HCT116 (cell line): ENCODE results near the gene RGS11. TPM values are rescaled to one million over a fixed set of nuclear protein-coding genes. Genes with fewer than 3 reads are reported as not detected.

Experiments used
- ATAC-seq: fragments of 200-7000 bp; cut with Tn5 transposase; 2 replicates; pipeline ENCODE4 v1.9.1; 2020; ENCODE audit warnings: mild to moderate bottlenecking, moderate library complexity
- BruUV-seq: library from RNA; stranded (reverse); fragments of 400-500 nt; replicated peaks from 2 replicates; lab custom pipeline; 2021; lab: Mats Ljungman, UMichigan
- CTCF ChIA-PET: fragments of 300-600 bp; sonication (Branson Sonifier 250); formaldehyde crosslinking; loops from one replicate; lab custom pipeline; 2021; ENCODE audit warnings: antibody characterized with exemption; lab: Charles Lee
- POLR2A ChIA-PET: fragments of 300-600, 350-600 bp; sonication (Branson Sonifier 250); formaldehyde crosslinking; loops from one replicate; lab custom pipeline; 2021; ENCODE audit warnings: antibody characterized with exemption; lab: Charles Lee
- RAD21 ChIA-PET, 2 experiments: fragments of 300-600 bp; sonication (Branson Sonifier 250); formaldehyde crosslinking; loops; one replicate each; lab custom pipeline; 2023; ENCODE audit warnings: low total read pairs in 2 of 2; ENCODE audit not compliant: uncharacterized antibody in 2 of 2, unreplicated experiment in 2 of 2, low non-redundant PET in 1 of 2; lab: Charles Lee
- DNase-seq: peaks from one replicate; pipeline ENCODE4 v3.0.0-alpha.2; 2010; ENCODE audit warnings: low read depth, low spot score
- H2AFZ ChIP-seq: fragments of 200-600 bp; shearing (Covaris generic), sonication (generic); 2 replicates; pipeline ENCODE4 v1.6.1; 2017; ENCODE audit warnings: low read depth, mixed run types, mixed read lengths, antibody characterized with exemption, low read length; ENCODE audit not compliant: poor library complexity, severe bottlenecking
- H3K27ac ChIP-seq: 2 replicates; pipeline ENCODE4 v1.5.1; 2012; ENCODE audit warnings: low read depth, low read length
- H3K27me3 ChIP-seq: fragments of 200-600 bp; sonication (generic); 2 replicates; pipeline ENCODE4 v1.6.1; 2016; ENCODE audit warnings: mixed run types, low read length, mixed read lengths; ENCODE audit not compliant: insufficient read depth
- H3K36me3 ChIP-seq, 2 experiments: fragments of 200-500 bp in 1 of 2; fragments of 200-600 bp in 1 of 2; sonication (Bioruptor generic) in 1 of 2; sonication (generic) in 1 of 2; 2 replicates each; pipeline versions ENCODE4 v1.5.1 to v1.6.1; 2014 to 2016; ENCODE audit warnings: low read length in 2 of 2, inconsistent platforms in 1 of 2, mixed read lengths in 1 of 2, mixed run types in 1 of 2; ENCODE audit not compliant: insufficient read depth in 2 of 2, control insufficient read depth in 1 of 2
- H3K4me1 ChIP-seq, 2 experiments: fragments of 200-600 bp in 1 of 2; sonication (generic) in 1 of 2; 2 replicates each; pipeline versions ENCODE4 v1.5.1 to v1.6.1; 2012 to 2017; ENCODE audit warnings: low read length in 2 of 2, inconsistent platforms in 1 of 2, mild to moderate bottlenecking in 1 of 2, mixed read lengths in 1 of 2, mixed run types in 1 of 2, moderate library complexity in 1 of 2; ENCODE audit not compliant: insufficient read depth in 2 of 2, control insufficient read depth in 1 of 2
- H3K4me2 ChIP-seq: fragments of 200-600 bp; sonication (generic); 2 replicates; pipeline ENCODE4 v1.6.1; 2017; ENCODE audit warnings: mixed run types, low read length, mixed read lengths
- H3K4me3 ChIP-seq, 2 experiments: fragments of 200-600 bp in 1 of 2; sonication (generic) in 1 of 2; replicated peaks in 1 of 2; 2 replicates each; pipeline ENCODE4 v1.5.1; 2011 to 2016; ENCODE audit warnings: low read length in 2 of 2, control low read depth in 1 of 2, low read depth in 1 of 2, mild to moderate bottlenecking in 1 of 2, mixed read lengths in 1 of 2, mixed run types in 1 of 2
- H3K79me2 ChIP-seq: fragments of 200-600 bp; sonication (generic); 2 replicates; pipeline ENCODE4 v1.6.1; 2017; ENCODE audit warnings: mild to moderate bottlenecking, mixed run types, low read length, moderate library complexity, mixed read lengths; ENCODE audit not compliant: insufficient read depth
- H3K9ac ChIP-seq: fragments of 200-600 bp; sonication (generic); 2 replicates; pipeline ENCODE4 v1.6.1; 2016; ENCODE audit warnings: low read length, mixed read lengths
- H3K9me2 ChIP-seq: fragments of 200-600 bp; sonication (generic), shearing (Covaris generic); 2 replicates; pipeline ENCODE4 v1.6.1; 2017; ENCODE audit warnings: mixed run types, mild to moderate bottlenecking, moderate library complexity; ENCODE audit not compliant: insufficient read depth
- H3K9me3 ChIP-seq, 2 experiments: fragments of 200-500 bp in 1 of 2; fragments of 200-600 bp in 1 of 2; sonication (Bioruptor generic) in 1 of 2; sonication (generic) in 1 of 2; 2 replicates each; pipeline ENCODE4 v1.6.1; 2014 to 2017; ENCODE audit warnings: low read length in 2 of 2, mixed read lengths in 2 of 2, inconsistent platforms in 1 of 2, low read depth in 1 of 2, mild to moderate bottlenecking in 1 of 2, mixed run types in 1 of 2, moderate library complexity in 1 of 2; ENCODE audit not compliant: control insufficient read depth in 1 of 2, insufficient read depth in 1 of 2
- H4K20me1 ChIP-seq: fragments of 200-600 bp; sonication (generic), shearing (Covaris generic); 2 replicates; pipeline ENCODE4 v1.6.1; 2017; ENCODE audit warnings: mixed run types, mild to moderate bottlenecking, moderate library complexity; ENCODE audit not compliant: insufficient read depth
- ATF3 ChIP-seq: IDR thresholded peaks from 2 replicates; pipeline ENCODE4 v1.6.1; 2012
- CBX3 ChIP-seq: IDR thresholded peaks from 2 replicates; pipeline ENCODE4 v1.6.1; 2012; ENCODE audit warnings: low read depth
- CEBPB ChIP-seq: IDR thresholded peaks from 2 replicates; pipeline ENCODE4 v1.6.1; 2012; ENCODE audit warnings: low read depth
- CTCF ChIP-seq, 3 experiments: fragments of 200-600 bp in 1 of 3; sonication (generic) in 1 of 3; IDR thresholded peaks in 2 of 3; conservative IDR thresholded peaks in 1 of 3; 2 replicates each; pipeline ENCODE4 v1.5.1; 2012 to 2017; ENCODE audit warnings: low read depth in 2 of 3, low read length in 2 of 3, antibody characterized with exemption in 1 of 3, borderline replicate concordance in 1 of 3, control low read depth in 1 of 3, mild to moderate bottlenecking in 1 of 3, mixed read lengths in 1 of 3, mixed run types in 1 of 3, moderate library complexity in 1 of 3; ENCODE audit not compliant: insufficient read depth in 1 of 3
- EGR1 ChIP-seq: IDR thresholded peaks from 2 replicates; pipeline ENCODE4 v1.6.1; 2012; ENCODE audit warnings: low read depth
- EZH2 ChIP-seq: fragments of 200-600 bp; sonication (generic); IDR thresholded peaks from 2 replicates; pipeline ENCODE4 v1.6.1; 2017; ENCODE audit warnings: antibody characterized with exemption, mixed run types
- FOSL1 ChIP-seq: IDR thresholded peaks from 2 replicates; pipeline ENCODE4 v1.6.1; 2012; ENCODE audit warnings: low read depth
- MAX ChIP-seq: IDR thresholded peaks from 2 replicates; pipeline ENCODE4 v1.6.1; 2012
- POLR2A ChIP-seq: IDR thresholded peaks from 2 replicates; pipeline ENCODE4 v1.7.0; 2011; ENCODE audit warnings: borderline replicate concordance; ENCODE audit not compliant: insufficient read depth, insufficient read length; ENCODE audit errors: extremely low read depth
- POLR2AphosphoS5 ChIP-seq: IDR thresholded peaks from 2 replicates; pipeline ENCODE4 v1.6.1; 2011; ENCODE audit warnings: mild to moderate bottlenecking, low read depth, low read length, moderate library complexity
- RAD21 ChIP-seq: IDR thresholded peaks from 2 replicates; pipeline ENCODE4 v1.6.1; 2012; ENCODE audit warnings: low read depth, mild to moderate bottlenecking
- SIN3A ChIP-seq: IDR thresholded peaks from 2 replicates; pipeline ENCODE4 v1.6.1; 2012; ENCODE audit warnings: low read depth
- SP1 ChIP-seq: IDR thresholded peaks from 2 replicates; pipeline ENCODE4 v1.6.1; 2012; ENCODE audit warnings: low read depth
- TCF7L2 ChIP-seq: IDR thresholded peaks from 2 replicates; pipeline ENCODE4 v1.7.0; 2011; ENCODE audit warnings: borderline replicate concordance, inconsistent platforms; ENCODE audit not compliant: insufficient read depth, insufficient read length; ENCODE audit errors: extremely low read depth
- YY1 ChIP-seq: IDR thresholded peaks from 2 replicates; pipeline ENCODE4 v1.6.1; 2011; ENCODE audit warnings: low read length, low read depth, moderate library complexity, mild to moderate bottlenecking; ENCODE audit not compliant: insufficient replicate concordance; ENCODE audit errors: extremely low read depth
- ZFX ChIP-seq: fragments of 450-650 bp; IDR thresholded peaks from 2 replicates; pipeline ENCODE4 v1.6.1; 2017
- intact Hi-C: fragments of 100-400 bp; cut with micrococcal nuclease; formaldehyde crosslinking; loops from 2 replicates; pipeline ENCODE4 v1.10.0; 2022
- total RNA-seq: library from RNA; stranded (reverse); gene quantifications from one replicate; pipeline ENCODE4 v1.2.1, GENCODE V29; 2021; ENCODE audit not compliant: unreplicated experiment
- TF ChIP-seq, protein P1 (sequence below): IDR thresholded peaks from 2 replicates; pipeline ENCODE4 v1.6.1; 2012; ENCODE audit warnings: low read depth

RGS11 gene
- total RNA-seq, 1 experiment from 2014 or later: not detected

GRCh38 chr16:228852-229730, 46.7 kb downstream of the RGS11 start, which contains the start of gene LUC7L:
Gene LUC7L, minus strand, starts transcription at chr16:229449. Its CDS starts 110 bp downstream, at chr16:229339.
- intact Hi-C loops: loop anchor here (5.0 kb wide), 1 partner anchor 123 kb away; the partner anchor contains the start of gene AXIN1
- Histone ChIP-seq H2AFZ (no peak within 1 kb of the TSS), H3K36me3 (peaks cover 15 to 17% of the 10 kb centered on the region in 2 experiments; a peak in 2 of 4 replicates), H4K20me1 (peaks cover 9% of the 10 kb centered on the region; the same call in 1 of the 2 replicates), H3K9me2 (no peaks in the 10 kb centered on the region), H3K4me2 (peak within 1 kb of the TSS; percentile 75), H3K27me3 (no peaks in the 10 kb centered on the region), H3K9ac (peak within 1 kb of the TSS; percentile 80), H3K27ac (peak within 1 kb of the TSS; percentile 82), H3K4me1 (peaks cover 0 to 6% of the 10 kb centered on the region in 2 experiments; a peak in 2 of 4 replicates), H3K4me3 (peak within 1 kb of the TSS; percentile 56 to 81), H3K9me3 (no peaks in the 10 kb centered on the region), H3K79me2 (peaks cover 41% of the 10 kb centered on the region)
- POLR2A ChIA-PET: interaction anchor here (0.8 kb wide), 1 partner anchor 124 kb away, joined by 3 read pairs; the partner anchor contains the start of gene AXIN1
- no TSS peak for BruUV-seq
- peak; percentile 34 for DNase-seq
- CTCF ChIA-PET: no interaction called here
- peak; percentile 90 for TF ChIP-seq ZFX
- TF ChIP-seq YY1: peak; percentile 32
- TF ChIP-seq TCF7L2: no peak
- no peak for TF ChIP-seq EZH2
- TF ChIP-seq MAX: peak; percentile 92
- TF ChIP-seq, protein P1, sequence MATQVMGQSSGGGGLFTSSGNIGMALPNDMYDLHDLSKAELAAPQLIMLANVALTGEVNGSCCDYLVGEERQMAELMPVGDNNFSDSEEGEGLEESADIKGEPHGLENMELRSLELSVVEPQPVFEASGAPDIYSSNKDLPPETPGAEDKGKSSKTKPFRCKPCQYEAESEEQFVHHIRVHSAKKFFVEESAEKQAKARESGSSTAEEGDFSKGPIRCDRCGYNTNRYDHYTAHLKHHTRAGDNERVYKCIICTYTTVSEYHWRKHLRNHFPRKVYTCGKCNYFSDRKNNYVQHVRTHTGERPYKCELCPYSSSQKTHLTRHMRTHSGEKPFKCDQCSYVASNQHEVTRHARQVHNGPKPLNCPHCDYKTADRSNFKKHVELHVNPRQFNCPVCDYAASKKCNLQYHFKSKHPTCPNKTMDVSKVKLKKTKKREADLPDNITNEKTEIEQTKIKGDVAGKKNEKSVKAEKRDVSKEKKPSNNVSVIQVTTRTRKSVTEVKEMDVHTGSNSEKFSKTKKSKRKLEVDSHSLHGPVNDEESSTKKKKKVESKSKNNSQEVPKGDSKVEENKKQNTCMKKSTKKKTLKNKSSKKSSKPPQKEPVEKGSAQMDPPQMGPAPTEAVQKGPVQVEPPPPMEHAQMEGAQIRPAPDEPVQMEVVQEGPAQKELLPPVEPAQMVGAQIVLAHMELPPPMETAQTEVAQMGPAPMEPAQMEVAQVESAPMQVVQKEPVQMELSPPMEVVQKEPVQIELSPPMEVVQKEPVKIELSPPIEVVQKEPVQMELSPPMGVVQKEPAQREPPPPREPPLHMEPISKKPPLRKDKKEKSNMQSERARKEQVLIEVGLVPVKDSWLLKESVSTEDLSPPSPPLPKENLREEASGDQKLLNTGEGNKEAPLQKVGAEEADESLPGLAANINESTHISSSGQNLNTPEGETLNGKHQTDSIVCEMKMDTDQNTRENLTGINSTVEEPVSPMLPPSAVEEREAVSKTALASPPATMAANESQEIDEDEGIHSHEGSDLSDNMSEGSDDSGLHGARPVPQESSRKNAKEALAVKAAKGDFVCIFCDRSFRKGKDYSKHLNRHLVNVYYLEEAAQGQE: no peak
- TF ChIP-seq SIN3A: 0 out of 2 replicates have a peak, but pooled peaks have one; percentile 41
- TF ChIP-seq FOSL1: no peak
- no peak for TF ChIP-seq RAD21
- TF ChIP-seq EGR1: peak; percentile 73
- TF ChIP-seq SP1: no peak
- TF ChIP-seq POLR2A: peak; percentile 77
- TF ChIP-seq ATF3: no peak
- peak; percentile 93 for TF ChIP-seq POLR2AphosphoS5
- no peak for TF ChIP-seq CTCF (IDR thresholded peaks at IDR 0.05 in 2 of 3, conservative IDR thresholded peaks at IDR 0.05 in 1 of 3; ENCODE audit: borderline replicate concordance in 1 of 3, insufficient read depth in 1 of 3, low read depth in 2 of 3, low read length in 2 of 3)
- TF ChIP-seq CBX3: no peak
- TF ChIP-seq CEBPB: no peak
- ATAC-seq: peak; percentile 94
- RAD21 ChIA-PET: no interaction called here
